ENCODE measurements around the gene MOK.

MOK gene

GRCh38 chr14:102182936-102183619, 121.9 kb downstream of the MOK start:
- no peak for TF ChIP-seq CTCF (IDR thresholded peaks at IDR 0.05)

- TF ChIP-seq CTCF (IDR thresholded peaks at IDR 0.05) = no peak
Measured at GRCh38 chr14:102182190-102182589, 122.8 kb downstream of the MOK start.

- no peak for TF ChIP-seq CTCF (IDR thresholded peaks at IDR 0.05)
Measured at GRCh38 chr14:102181187-102181586, 123.8 kb downstream of the MOK start.

- no peak for TF ChIP-seq CTCF (IDR thresholded peaks at IDR 0.05)
Measured at GRCh38 chr14:102180248-102180998, 124.5 kb downstream of the MOK start.
